Measurements from ENCODE around the gene NFKBIB. TPM values are rescaled to one million over a fixed set of nuclear protein-coding genes. Genes with fewer than 3 reads are reported as not detected.
"Not testable (repeated sequence)": the region's sequence is repeated elsewhere in the genome, so short reads cannot be mapped to it uniquely, and the experiment has no call there.

NFKBIB gene
- total RNA-seq, 1 donor from 2014 or later: 23.6 TPM

- TF ChIP-seq CTCF (conservative IDR thresholded peaks at IDR 0.05; ENCODE audit: low read depth, low read length): no peak
- no peak for DNase-seq (ENCODE audit: low read depth)
- no peak within 1 kb of the TSS for H3K4me3 ChIP-seq (ENCODE audit: low read depth, low read length)
Measured at GRCh38 chr19:38877781-38878574, 21.8 kb upstream of the NFKBIB start, which contains the start of gene RINL. Gene RINL (minus strand): TSS chr19:38878275. CDS start chr19:38876742, 1,533 bp downstream.

- no peak for DNase-seq (ENCODE audit: low read depth)
- TF ChIP-seq CTCF (conservative IDR thresholded peaks at IDR 0.05; ENCODE audit: low read depth, low read length): peak; percentile 12
Measured at GRCh38 chr19:38878575-38879399, 21.0 kb upstream of the NFKBIB start.

GRCh38 chr19:38879400-38879751, 20.4 kb upstream of the NFKBIB start:
- DNase-seq (ENCODE audit: low read depth): no peak
- H3K4me3 ChIP-seq (ENCODE audit: low read depth, low read length): no peak overlapping the region

More at GRCh38 chr19:38878575-38879399, 21.0 kb upstream of the NFKBIB start:
- no peak overlapping the region for H3K4me3 ChIP-seq (ENCODE audit: low read depth, low read length)

GRCh38 chr19:38880076-38880881, 19.5 kb upstream of the NFKBIB start:
- no peak for DNase-seq (ENCODE audit: low read depth)
- TF ChIP-seq CTCF (conservative IDR thresholded peaks at IDR 0.05; ENCODE audit: low read depth, low read length): no peak
- no peak overlapping the region for H3K4me3 ChIP-seq (ENCODE audit: low read depth, low read length)

More at GRCh38 chr19:38879400-38879751, 20.4 kb upstream of the NFKBIB start:
- no peak for TF ChIP-seq CTCF (conservative IDR thresholded peaks at IDR 0.05; ENCODE audit: low read depth, low read length)

- TF ChIP-seq CTCF (conservative IDR thresholded peaks at IDR 0.05; ENCODE audit: low read depth, low read length): no peak
- H3K4me3 ChIP-seq (ENCODE audit: low read depth, low read length): no peak overlapping the region
- DNase-seq (ENCODE audit: low read depth): no peak
Measured at GRCh38 chr19:38880882-38881609, 18.7 kb upstream of the NFKBIB start.

- no peak for TF ChIP-seq CTCF (conservative IDR thresholded peaks at IDR 0.05; ENCODE audit: low read depth, low read length)
Measured at GRCh38 chr19:38883286-38883685, 16.5 kb upstream of the NFKBIB start.

GRCh38 chr19:38884691-38885090, 15.1 kb upstream of the NFKBIB start:
- not testable (repeated sequence) for DNase-seq (ENCODE audit: low read depth); H3K4me3 ChIP-seq (ENCODE audit: low read depth, low read length)

More at GRCh38 chr19:38883286-38883685, 16.5 kb upstream of the NFKBIB start:
- no peak overlapping the region for H3K4me3 ChIP-seq (ENCODE audit: low read depth, low read length)
- no peak for DNase-seq (ENCODE audit: low read depth)

Data from epithelial cell of proximal tubule (primary cell).